ENCODE results near the gene VPS52.
A peak's percentile ranks its signal among the peaks of the same experiment; 100 is the strongest.

VPS52 gene

DNA sequence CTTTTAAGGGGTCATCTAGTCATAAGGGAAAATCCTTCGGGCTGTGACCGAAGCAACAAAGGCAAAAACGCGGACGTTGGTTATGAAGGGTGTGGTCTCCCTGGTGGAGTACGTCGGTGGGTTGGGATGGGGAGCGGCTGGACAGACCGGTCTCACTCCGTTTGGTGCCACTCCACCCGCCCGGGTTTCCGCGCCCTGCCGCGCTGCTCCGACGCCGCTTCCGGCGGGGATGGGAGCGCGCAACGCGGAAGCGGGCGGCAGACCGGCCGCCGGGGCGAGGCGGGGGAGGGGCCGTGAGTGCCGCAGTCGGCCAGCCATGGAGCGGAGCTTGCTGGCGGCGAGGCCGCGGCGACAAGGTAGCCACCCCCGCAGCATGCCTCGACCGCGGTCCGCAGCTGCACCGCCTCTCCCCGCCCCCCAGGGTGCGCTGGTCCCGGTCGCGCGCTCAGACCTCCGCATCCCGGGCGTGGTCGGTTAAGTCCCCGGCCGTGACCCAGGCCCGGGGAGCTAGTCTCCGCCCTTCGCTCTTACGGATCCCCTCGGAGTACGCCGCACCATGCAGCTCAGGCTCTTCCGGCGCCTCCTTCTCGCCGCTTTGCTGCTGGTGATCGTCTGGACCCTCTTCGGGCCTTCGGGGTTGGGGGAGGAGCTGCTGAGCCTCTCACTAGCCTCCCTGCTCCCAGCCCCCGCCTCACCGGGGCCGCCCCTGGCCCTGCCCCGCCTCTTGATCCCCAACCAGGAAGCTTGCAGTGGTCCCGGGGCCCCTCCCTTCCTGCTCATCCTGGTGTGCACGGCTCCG, 5.4 kb upstream of the VPS52 start, which contains the start of gene B3GALT4 (continued):
- TF ChIP-seq ZBTB17 (tag by site-specific recombination; IDR thresholded peaks at IDR 0.05) = peak; percentile 86
- TF ChIP-seq KLF9 (tag by site-specific recombination; IDR thresholded peaks at IDR 0.05; ENCODE audit: low read depth) = peak; percentile 80
- no peak for TF ChIP-seq ZNF114 (tag by site-specific recombination; IDR thresholded peaks at IDR 0.05)
- TF ChIP-seq ZNF843 (tag by site-specific recombination; IDR thresholded peaks at IDR 0.05) = peak; percentile 33
- peak; percentile 72 for TF ChIP-seq ZNF596 (tag by site-specific recombination; IDR thresholded peaks at IDR 0.05)
- peak; percentile 86 for TF ChIP-seq SP2 (tag by site-specific recombination; IDR thresholded peaks at IDR 0.05)
- TF ChIP-seq, protein P1, sequence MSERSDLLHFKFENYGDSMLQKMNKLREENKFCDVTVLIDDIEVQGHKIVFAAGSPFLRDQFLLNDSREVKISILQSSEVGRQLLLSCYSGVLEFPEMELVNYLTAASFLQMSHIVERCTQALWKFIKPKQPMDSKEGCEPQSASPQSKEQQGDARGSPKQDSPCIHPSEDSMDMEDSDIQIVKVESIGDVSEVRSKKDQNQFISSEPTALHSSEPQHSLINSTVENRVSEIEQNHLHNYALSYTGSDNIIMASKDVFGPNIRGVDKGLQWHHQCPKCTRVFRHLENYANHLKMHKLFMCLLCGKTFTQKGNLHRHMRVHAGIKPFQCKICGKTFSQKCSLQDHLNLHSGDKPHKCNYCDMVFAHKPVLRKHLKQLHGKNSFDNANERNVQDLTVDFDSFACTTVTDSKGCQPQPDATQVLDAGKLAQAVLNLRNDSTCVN (tag by site-specific recombination; optimal IDR thresholded peaks at IDR 0.05) = peak; percentile 94
- TF ChIP-seq ZNF2 (tag by site-specific recombination; IDR thresholded peaks at IDR 0.05) = peak; percentile 64; the same call in 1 of the 2 replicates
- TF ChIP-seq, protein P2, sequence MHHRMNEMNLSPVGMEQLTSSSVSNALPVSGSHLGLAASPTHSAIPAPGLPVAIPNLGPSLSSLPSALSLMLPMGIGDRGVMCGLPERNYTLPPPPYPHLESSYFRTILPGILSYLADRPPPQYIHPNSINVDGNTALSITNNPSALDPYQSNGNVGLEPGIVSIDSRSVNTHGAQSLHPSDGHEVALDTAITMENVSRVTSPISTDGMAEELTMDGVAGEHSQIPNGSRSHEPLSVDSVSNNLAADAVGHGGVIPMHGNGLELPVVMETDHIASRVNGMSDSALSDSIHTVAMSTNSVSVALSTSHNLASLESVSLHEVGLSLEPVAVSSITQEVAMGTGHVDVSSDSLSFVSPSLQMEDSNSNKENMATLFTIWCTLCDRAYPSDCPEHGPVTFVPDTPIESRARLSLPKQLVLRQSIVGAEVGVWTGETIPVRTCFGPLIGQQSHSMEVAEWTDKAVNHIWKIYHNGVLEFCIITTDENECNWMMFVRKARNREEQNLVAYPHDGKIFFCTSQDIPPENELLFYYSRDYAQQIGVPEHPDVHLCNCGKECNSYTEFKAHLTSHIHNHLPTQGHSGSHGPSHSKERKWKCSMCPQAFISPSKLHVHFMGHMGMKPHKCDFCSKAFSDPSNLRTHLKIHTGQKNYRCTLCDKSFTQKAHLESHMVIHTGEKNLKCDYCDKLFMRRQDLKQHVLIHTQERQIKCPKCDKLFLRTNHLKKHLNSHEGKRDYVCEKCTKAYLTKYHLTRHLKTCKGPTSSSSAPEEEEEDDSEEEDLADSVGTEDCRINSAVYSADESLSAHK (tag by site-specific recombination; IDR thresholded peaks at IDR 0.05) = 0 out of 2 replicates have a peak, but pooled peaks have one; percentile 44
- peak; percentile 91 for TF ChIP-seq ZNF561 (tag by site-specific recombination; IDR thresholded peaks at IDR 0.05; ENCODE audit: borderline replicate concordance)
- TF ChIP-seq, protein P3, sequence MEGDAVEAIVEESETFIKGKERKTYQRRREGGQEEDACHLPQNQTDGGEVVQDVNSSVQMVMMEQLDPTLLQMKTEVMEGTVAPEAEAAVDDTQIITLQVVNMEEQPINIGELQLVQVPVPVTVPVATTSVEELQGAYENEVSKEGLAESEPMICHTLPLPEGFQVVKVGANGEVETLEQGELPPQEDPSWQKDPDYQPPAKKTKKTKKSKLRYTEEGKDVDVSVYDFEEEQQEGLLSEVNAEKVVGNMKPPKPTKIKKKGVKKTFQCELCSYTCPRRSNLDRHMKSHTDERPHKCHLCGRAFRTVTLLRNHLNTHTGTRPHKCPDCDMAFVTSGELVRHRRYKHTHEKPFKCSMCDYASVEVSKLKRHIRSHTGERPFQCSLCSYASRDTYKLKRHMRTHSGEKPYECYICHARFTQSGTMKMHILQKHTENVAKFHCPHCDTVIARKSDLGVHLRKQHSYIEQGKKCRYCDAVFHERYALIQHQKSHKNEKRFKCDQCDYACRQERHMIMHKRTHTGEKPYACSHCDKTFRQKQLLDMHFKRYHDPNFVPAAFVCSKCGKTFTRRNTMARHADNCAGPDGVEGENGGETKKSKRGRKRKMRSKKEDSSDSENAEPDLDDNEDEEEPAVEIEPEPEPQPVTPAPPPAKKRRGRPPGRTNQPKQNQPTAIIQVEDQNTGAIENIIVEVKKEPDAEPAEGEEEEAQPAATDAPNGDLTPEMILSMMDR (tag by site-specific recombination; IDR thresholded peaks at IDR 0.05) = peak; percentile 97
- TF ChIP-seq ZNF514 (tag by site-specific recombination; IDR thresholded peaks at IDR 0.05) = no peak
- 0 out of 2 replicates have a peak, but pooled peaks have one; percentile 52 for TF ChIP-seq ZNF501 (tag by site-specific recombination; IDR thresholded peaks at IDR 0.05)
- TF ChIP-seq, protein P4, sequence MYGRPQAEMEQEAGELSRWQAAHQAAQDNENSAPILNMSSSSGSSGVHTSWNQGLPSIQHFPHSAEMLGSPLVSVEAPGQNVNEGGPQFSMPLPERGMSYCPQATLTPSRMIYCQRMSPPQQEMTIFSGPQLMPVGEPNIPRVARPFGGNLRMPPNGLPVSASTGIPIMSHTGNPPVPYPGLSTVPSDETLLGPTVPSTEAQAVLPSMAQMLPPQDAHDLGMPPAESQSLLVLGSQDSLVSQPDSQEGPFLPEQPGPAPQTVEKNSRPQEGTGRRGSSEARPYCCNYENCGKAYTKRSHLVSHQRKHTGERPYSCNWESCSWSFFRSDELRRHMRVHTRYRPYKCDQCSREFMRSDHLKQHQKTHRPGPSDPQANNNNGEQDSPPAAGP (tag by site-specific recombination; IDR thresholded peaks at IDR 0.05) = peak; percentile 82
- TF ChIP-seq, protein P5, sequence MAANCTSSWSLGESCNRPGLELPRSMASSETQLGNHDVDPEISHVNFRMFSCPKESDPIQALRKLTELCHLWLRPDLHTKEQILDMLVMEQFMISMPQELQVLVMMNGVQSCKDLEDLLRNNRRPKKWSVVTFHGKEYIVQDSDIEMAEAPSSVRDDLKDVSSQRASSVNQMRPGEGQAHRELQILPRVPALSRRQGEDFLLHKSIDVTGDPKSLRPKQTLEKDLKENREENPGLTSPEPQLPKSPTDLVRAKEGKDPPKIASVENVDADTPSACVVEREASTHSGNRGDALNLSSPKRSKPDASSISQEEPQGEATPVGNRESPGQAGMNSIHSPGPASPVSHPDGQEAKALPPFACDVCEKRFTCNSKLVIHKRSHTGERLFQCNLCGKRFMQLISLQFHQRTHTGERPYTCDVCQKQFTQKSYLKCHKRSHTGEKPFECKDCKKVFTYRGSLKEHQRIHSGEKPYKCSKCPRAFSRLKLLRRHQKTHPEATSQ (tag by site-specific recombination; IDR thresholded peaks at IDR 0.05) = peak; percentile 72; the same call in 1 of the 2 replicates
- peak; percentile 56 for TF ChIP-seq ZBTB48 (tag by site-specific recombination; IDR thresholded peaks at IDR 0.05)
- no peak for TF ChIP-seq ZNF274 (IDR thresholded peaks at IDR 0.05; ENCODE audit: low read length)
- TF ChIP-seq ZNF274 (tag by site-specific recombination; IDR thresholded peaks at IDR 0.05; ENCODE audit: borderline replicate concordance) = no peak
- TF ChIP-seq, protein P6, sequence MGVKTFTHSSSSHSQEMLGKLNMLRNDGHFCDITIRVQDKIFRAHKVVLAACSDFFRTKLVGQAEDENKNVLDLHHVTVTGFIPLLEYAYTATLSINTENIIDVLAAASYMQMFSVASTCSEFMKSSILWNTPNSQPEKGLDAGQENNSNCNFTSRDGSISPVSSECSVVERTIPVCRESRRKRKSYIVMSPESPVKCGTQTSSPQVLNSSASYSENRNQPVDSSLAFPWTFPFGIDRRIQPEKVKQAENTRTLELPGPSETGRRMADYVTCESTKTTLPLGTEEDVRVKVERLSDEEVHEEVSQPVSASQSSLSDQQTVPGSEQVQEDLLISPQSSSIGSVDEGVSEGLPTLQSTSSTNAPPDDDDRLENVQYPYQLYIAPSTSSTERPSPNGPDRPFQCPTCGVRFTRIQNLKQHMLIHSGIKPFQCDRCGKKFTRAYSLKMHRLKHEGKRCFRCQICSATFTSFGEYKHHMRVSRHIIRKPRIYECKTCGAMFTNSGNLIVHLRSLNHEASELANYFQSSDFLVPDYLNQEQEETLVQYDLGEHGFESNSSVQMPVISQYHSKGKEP (tag by site-specific recombination; IDR thresholded peaks at IDR 0.05) = peak; percentile 81
- TF ChIP-seq KLF1 (tag by site-specific recombination; IDR thresholded peaks at IDR 0.05) = peak; percentile 71
- peak; percentile 24; the same call in 1 of the 2 replicates for TF ChIP-seq OSR2 (tag by site-specific recombination; IDR thresholded peaks at IDR 0.05)
- TF ChIP-seq YY2 (tag by site-specific recombination; IDR thresholded peaks at IDR 0.05) = no peak
- TF ChIP-seq, protein P7, sequence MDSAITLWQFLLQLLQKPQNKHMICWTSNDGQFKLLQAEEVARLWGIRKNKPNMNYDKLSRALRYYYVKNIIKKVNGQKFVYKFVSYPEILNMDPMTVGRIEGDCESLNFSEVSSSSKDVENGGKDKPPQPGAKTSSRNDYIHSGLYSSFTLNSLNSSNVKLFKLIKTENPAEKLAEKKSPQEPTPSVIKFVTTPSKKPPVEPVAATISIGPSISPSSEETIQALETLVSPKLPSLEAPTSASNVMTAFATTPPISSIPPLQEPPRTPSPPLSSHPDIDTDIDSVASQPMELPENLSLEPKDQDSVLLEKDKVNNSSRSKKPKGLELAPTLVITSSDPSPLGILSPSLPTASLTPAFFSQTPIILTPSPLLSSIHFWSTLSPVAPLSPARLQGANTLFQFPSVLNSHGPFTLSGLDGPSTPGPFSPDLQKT (IDR thresholded peaks at IDR 0.05; ENCODE audit: borderline replicate concordance, low read depth, low read length) = peak; percentile 34; the same call in 1 of the 2 replicates
- TF ChIP-seq ZNF585B (tag by site-specific recombination; IDR thresholded peaks at IDR 0.05) = no peak
- TF ChIP-seq, protein P8, sequence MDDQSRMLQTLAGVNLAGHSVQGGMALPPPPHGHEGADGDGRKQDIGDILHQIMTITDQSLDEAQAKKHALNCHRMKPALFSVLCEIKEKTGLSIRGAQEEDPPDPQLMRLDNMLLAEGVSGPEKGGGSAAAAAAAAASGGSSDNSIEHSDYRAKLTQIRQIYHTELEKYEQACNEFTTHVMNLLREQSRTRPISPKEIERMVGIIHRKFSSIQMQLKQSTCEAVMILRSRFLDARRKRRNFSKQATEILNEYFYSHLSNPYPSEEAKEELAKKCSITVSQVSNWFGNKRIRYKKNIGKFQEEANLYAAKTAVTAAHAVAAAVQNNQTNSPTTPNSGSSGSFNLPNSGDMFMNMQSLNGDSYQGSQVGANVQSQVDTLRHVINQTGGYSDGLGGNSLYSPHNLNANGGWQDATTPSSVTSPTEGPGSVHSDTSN (CRISPR knock-in tag; IDR thresholded peaks at IDR 0.05) = peak; percentile 89
- peak; percentile 35; the same call in 1 of the 2 replicates for TF ChIP-seq ZFP37 (tag by site-specific recombination; IDR thresholded peaks at IDR 0.05)
- TF ChIP-seq ZNF768 (tag by site-specific recombination; IDR thresholded peaks at IDR 0.05) = peak; percentile 45; the same call in 1 of the 2 replicates
